A673 (cell line): ENCODE results near the gene STAP2. TPM values are rescaled to one million over a fixed set of nuclear protein-coding genes. Genes with fewer than 3 reads are reported as not detected.
A peak's percentile ranks its signal among the peaks of the same experiment; 100 is the strongest.

Experiments used
- BruUV-seq: library from RNA; stranded (reverse); fragments of 400-500 nt; replicated peaks from 2 replicates; lab custom pipeline; 2021; lab: Mats Ljungman, UMichigan
- CTCF ChIA-PET: fragments of 300-600 bp; sonication (Branson Sonifier 250); formaldehyde crosslinking; loops from one replicate; lab custom pipeline; 2022; ENCODE audit warnings: antibody characterized with exemption; lab: Charles Lee
- POLR2A ChIA-PET: fragments of 300-600 bp; sonication (Branson Sonifier 250); formaldehyde crosslinking; loops from one replicate; lab custom pipeline; 2022; ENCODE audit warnings: antibody characterized with exemption; ENCODE audit not compliant: low non-redundant PET; lab: Charles Lee
- DNase-seq: peaks from one replicate; pipeline ENCODE4 v3.0.0-alpha.2; 2015; ENCODE audit warnings: low spot score
- H3K27ac ChIP-seq: fragments of 200-600 bp; sonication (generic); 2 replicates; pipeline ENCODE4 v1.5.1; 2016; ENCODE audit warnings: mixed run types, low read depth, mild to moderate bottlenecking, mixed read lengths, antibody characterized with exemption, low read length; ENCODE audit not compliant: poor library complexity, severe bottlenecking
- H3K27me3 ChIP-seq: fragments of 200-600 bp; sonication (generic); replicated peaks from 2 replicates; pipeline ENCODE4 v1.6.1; 2017; ENCODE audit warnings: mixed run types, low read depth, mild to moderate bottlenecking, mixed read lengths, antibody characterized with exemption, low read length; ENCODE audit not compliant: insufficient read depth, poor library complexity
- H3K36me3 ChIP-seq: fragments of 200-600 bp; sonication (generic); 2 replicates; pipeline ENCODE4 v1.6.1; 2016; ENCODE audit warnings: mixed run types, mild to moderate bottlenecking, mixed read lengths, antibody characterized with exemption, low read length; ENCODE audit not compliant: insufficient read depth, poor library complexity, severe bottlenecking
- H3K4me1 ChIP-seq: fragments of 200-600 bp; sonication (generic); 2 replicates; pipeline ENCODE4 v1.6.1; 2017; ENCODE audit warnings: mixed run types, mild to moderate bottlenecking, mixed read lengths, antibody characterized with exemption, low read length; ENCODE audit not compliant: insufficient read depth, poor library complexity, severe bottlenecking
- H3K4me3 ChIP-seq: fragments of 200-600 bp; sonication (generic); 2 replicates; pipeline ENCODE4 v1.5.1; 2016; ENCODE audit warnings: low read depth, mixed run types, mild to moderate bottlenecking, mixed read lengths, low read length; ENCODE audit not compliant: poor library complexity, severe bottlenecking
- H3K9me3 ChIP-seq: fragments of 200-600 bp; sonication (generic); 2 replicates; pipeline ENCODE4 v1.6.1; 2016; ENCODE audit warnings: mixed run types, low read depth, mild to moderate bottlenecking, mixed read lengths, antibody characterized with exemption, low read length; ENCODE audit not compliant: poor library complexity, severe bottlenecking
- CTCF ChIP-seq: fragments of 300-800, 200-600 bp; sonication (generic); conservative IDR thresholded peaks from 2 replicates; pipeline ENCODE4 v1.5.1; 2017; ENCODE audit warnings: low read depth, mild to moderate bottlenecking, antibody characterized with exemption, low read length, moderate library complexity, mixed read lengths
- EZH2 ChIP-seq: fragments of 200-600 bp; sonication (generic); IDR thresholded peaks from 2 replicates; pipeline ENCODE4 v1.6.1; 2017; ENCODE audit warnings: borderline replicate concordance, low read depth, mild to moderate bottlenecking, mixed read lengths, antibody characterized with exemption, low read length; ENCODE audit not compliant: poor library complexity, severe bottlenecking
- intact Hi-C: fragments of 100-400 bp; cut with micrococcal nuclease; formaldehyde crosslinking; loops from one replicate; pipeline ENCODE4 v1.10.0; 2022; ENCODE audit not compliant: unreplicated experiment
- total RNA-seq: library from RNA; stranded (reverse); gene quantifications from 2 replicates; pipeline ENCODE4 v1.2.3, GENCODE V29; 2021

Gene STAP2
- total RNA-seq, 1 experiment from 2014 or later = 2.0 TPM

GRCh38 chr19:4305257-4305612, 33.4 kb downstream of the STAP2 start:
- ChIA-PET CTCF (no interaction called here), POLR2A (no interaction called here)
- H3K36me3 ChIP-seq = no peaks in the 10 kb centered on the region
- intact Hi-C loops = no loop called here
- no peaks in the 10 kb centered on the region for H3K4me1 ChIP-seq
- no TSS peak for BruUV-seq
- DNase-seq = no peak
- H3K27me3 ChIP-seq = no peaks in the 10 kb centered on the region
- no peaks in the 10 kb centered on the region for H3K9me3 ChIP-seq
- no peak for TF ChIP-seq EZH2
- TF ChIP-seq CTCF = no peak
- no peak overlapping the region for H3K27ac ChIP-seq
- no peak overlapping the region for H3K4me3 ChIP-seq

GRCh38 chr19:4304538-4305256, 33.9 kb downstream of the STAP2 start, which contains the start of gene FSD1:
Gene FSD1, plus strand, starts transcription at chr19:4304598. Its CDS starts 149 bp downstream, at chr19:4304747.
- H3K27ac ChIP-seq = no peak within 1 kb of the TSS
- intact Hi-C loops = no loop called here

DNA sequence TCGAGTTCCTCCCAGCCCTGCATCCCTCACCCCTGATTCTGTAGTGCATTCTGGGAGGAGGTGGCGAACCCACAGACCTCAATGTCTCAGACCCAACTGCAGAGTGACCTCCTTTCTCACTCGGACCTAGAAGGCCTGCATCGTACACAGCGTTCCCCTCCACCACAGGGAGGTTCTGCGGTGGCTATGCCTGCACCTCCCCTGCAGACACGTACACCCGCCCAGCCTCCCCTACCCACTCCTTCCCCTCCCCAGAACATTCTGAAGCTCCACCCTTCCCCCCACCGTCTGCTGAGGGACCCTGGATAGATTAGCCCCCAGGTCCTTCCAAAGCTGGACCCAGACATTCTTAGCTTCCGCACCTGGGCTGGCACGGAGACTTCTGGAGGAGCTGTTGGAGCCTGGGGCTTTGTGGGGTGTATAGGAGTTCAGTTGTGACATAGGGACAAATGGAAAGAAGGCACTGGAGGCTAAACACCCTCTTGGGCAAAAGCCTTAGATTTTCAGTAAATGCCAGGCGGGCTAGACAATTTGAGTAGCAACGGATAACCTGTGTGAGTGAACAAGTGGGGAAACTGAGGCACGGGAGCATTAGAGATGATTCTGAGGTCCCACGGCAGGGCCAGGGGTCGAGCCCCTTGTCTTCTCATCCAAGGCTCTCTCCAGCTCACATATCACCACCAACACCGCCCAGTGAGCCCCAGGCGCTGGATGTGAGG, 34.6 kb downstream of the STAP2 start:
- no peaks in the 10 kb centered on the region for H3K9me3 ChIP-seq
- peak overlapping the region; percentile 46 for H3K4me3 ChIP-seq
- H3K36me3 ChIP-seq = no peaks in the 10 kb centered on the region
- no peak overlapping the region for H3K27ac ChIP-seq
- intact Hi-C loops = no loop called here
- DNase-seq = no peak
- H3K4me1 ChIP-seq = no peaks in the 10 kb centered on the region
- POLR2A ChIA-PET = no interaction called here
- no peaks in the 10 kb centered on the region for H3K27me3 ChIP-seq
- TF ChIP-seq EZH2 (no peak), CTCF (no peak)
- CTCF ChIA-PET = no interaction called here
- no TSS peak for BruUV-seq

More at GRCh38 chr19:4304538-4305256, 33.9 kb downstream of the STAP2 start, which contains the start of gene FSD1:
- Histone ChIP-seq H3K9me3 (no peaks in the 10 kb centered on the region), H3K27me3 (no peaks in the 10 kb centered on the region), H3K4me3 (peak within 1 kb of the TSS; percentile 46), H3K4me1 (no peaks in the 10 kb centered on the region), H3K36me3 (no peaks in the 10 kb centered on the region)
- peak; percentile 86 for DNase-seq
- CTCF ChIA-PET = no interaction called here
- BruUV-seq = no TSS peak
- POLR2A ChIA-PET = no interaction called here
- no peak for TF ChIP-seq EZH2
- no peak for TF ChIP-seq CTCF
